Measurements from ENCODE around the gene TRPV4. TPM values are rescaled to one million over a fixed set of nuclear protein-coding genes. Genes with fewer than 3 reads are reported as not detected.

TRPV4 gene
- total RNA-seq, result 1 to 10 TPM in 2 of 4 donors, under 1 TPM in 1, not detected in 1; 0.39 to 1.6 (median 1.3) TPM

DNA sequence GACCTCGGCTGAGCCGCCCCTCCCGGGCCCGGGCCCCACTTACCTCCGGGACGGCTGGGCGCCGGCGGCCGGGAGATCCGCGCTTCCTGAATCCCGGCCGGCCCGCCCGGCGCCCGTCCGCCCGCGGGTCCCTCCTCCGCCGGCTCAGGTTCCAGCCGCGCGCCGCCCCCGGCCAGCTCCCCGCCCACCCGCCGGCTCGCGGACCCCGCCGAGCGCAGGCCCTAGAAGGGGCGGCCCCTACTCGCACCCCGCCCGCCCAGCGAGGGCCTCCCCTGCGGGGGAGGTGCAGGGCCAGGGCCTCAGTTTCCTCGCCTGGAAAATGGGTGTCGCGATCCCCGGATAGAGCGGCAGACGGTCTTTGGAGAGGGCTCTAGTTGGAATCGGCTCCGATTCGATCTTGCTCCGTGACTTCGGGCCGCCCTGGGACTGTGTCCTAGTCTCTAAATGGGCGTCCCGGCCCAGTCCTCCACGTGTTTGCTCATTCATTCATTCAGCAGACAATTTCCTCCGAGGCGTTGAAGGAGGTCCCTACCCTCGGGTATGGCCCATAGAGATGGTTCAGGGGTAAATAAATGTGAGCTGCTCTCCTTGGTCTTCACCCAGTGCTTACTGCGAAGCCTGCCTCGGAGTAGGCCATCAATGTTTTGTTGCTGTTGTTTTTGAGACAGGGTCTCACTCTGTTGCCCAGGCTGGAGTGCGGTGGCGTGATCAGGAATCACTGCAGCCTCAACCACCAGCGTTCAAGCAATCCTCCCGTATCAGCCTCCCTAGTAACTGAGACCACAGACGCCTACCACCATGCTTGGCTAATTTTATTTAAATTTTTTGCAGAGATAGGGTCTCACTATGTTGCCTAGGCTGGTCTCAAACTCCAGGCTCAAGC is at the start of gene TRPV4:
TSS of gene TRPV4 (minus strand) at position 92 of the 883 bp plus-strand sequence. CDS start 18,602 bp downstream, outside the sequence.
- TF ChIP-seq, protein P1, sequence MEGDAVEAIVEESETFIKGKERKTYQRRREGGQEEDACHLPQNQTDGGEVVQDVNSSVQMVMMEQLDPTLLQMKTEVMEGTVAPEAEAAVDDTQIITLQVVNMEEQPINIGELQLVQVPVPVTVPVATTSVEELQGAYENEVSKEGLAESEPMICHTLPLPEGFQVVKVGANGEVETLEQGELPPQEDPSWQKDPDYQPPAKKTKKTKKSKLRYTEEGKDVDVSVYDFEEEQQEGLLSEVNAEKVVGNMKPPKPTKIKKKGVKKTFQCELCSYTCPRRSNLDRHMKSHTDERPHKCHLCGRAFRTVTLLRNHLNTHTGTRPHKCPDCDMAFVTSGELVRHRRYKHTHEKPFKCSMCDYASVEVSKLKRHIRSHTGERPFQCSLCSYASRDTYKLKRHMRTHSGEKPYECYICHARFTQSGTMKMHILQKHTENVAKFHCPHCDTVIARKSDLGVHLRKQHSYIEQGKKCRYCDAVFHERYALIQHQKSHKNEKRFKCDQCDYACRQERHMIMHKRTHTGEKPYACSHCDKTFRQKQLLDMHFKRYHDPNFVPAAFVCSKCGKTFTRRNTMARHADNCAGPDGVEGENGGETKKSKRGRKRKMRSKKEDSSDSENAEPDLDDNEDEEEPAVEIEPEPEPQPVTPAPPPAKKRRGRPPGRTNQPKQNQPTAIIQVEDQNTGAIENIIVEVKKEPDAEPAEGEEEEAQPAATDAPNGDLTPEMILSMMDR (IDR thresholded peaks at IDR 0.05), result no peak
- peak in 1 of 2 donors; percentile 28 for TF ChIP-seq POLR2A (IDR thresholded peaks at IDR 0.05)
- Histone ChIP-seq H3K4me1 (peaks cover 7 to 8% of the 10 kb centered on the region in 2 donors), H3K36me3 (no peaks in the 10 kb centered on the region), H3K4me3 (replicated peaks in 1 of 3) (peak within 1 kb of the TSS in 1 of 3 donors; percentile 55), H3K27ac (no peak within 1 kb of the TSS), H3K27me3 (no peaks in the 10 kb centered on the region), H3K9me3 (no peaks in the 10 kb centered on the region)
- WGBS, 2 donors, result 33 to 35% methylated on average over 23 to 33 of the region's 67 CpGs
- intact Hi-C loops (cut with DNase I), result no loop called here
- peak; percentile 25 to 41 for DNase-seq

DNA sequence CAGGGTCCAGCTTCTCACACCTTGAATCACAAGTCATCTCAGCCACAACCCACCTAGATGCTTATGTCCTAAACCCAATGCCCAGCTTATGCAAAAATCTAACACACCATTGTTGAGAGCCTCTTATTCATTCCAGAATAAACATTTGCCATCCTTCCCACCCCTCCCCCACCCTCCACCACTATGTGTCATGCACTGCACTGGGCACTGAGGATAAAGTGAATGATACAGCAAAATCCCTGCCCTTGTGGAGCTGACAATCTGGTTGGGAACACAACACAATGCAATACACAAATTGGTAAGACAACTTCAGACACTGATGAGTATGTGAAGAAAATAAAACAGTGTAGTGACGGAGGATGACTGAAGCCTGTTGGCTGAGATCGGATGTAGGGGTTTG is 48.6 kb upstream of the TRPV4 start:
- intact Hi-C loops (cut with DNase I), result loop anchor here (5.0 kb wide), 1 partner anchor 74 kb away; no protein-coding TSS in a partner anchor
- Histone ChIP-seq H3K36me3 (no peaks in the 10 kb centered on the region), H3K27me3 (no peaks in the 10 kb centered on the region), H3K9me3 (no peaks in the 10 kb centered on the region), H3K4me3 (replicated peaks in 1 of 3) (no peak overlapping the region), H3K27ac (no peak overlapping the region), H3K4me1 (peaks cover 18 to 24% of the 10 kb centered on the region in 2 donors)
- DNase-seq, result no peak
- TF ChIP-seq POLR2A (IDR thresholded peaks at IDR 0.05), result no peak
- TF ChIP-seq, protein P1 (IDR thresholded peaks at IDR 0.05), result no peak
- 86 to 96% methylated on average over 2 of the region's 2 CpGs for WGBS, 2 donors

DNA sequence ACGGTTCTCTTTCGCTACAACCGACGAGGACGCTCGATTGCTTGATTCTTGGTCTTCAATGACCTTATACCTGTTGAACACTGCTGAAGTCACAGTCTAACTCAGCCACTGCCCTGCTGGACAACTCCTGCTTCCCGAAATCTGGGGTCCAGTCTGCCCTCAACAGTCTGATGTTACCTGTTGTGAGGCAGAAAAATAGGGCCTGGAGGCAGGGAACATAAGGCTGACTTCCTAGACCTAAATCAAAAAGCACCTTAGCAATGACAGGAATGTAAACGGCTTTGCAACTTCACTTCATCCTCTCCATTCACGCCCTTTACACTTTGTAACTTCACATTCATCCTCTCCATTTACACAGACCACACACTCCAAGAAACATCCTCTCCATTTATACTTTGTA is 47.7 kb upstream of the TRPV4 start:
- Histone ChIP-seq H3K4me3 (replicated peaks in 1 of 3) (peak overlapping the region in 2 of 3 donors; percentile 36 to 50), H3K4me1 (peaks cover 26 to 33% of the 10 kb centered on the region in 2 donors), H3K27me3 (no peaks in the 10 kb centered on the region), H3K9me3 (no peaks in the 10 kb centered on the region), H3K27ac (no peak overlapping the region), H3K36me3 (no peaks in the 10 kb centered on the region)
- intact Hi-C loops (cut with DNase I), result loop anchor here (5.0 kb wide), 1 partner anchor 74 kb away; no protein-coding TSS in a partner anchor
- no peak for TF ChIP-seq POLR2A (IDR thresholded peaks at IDR 0.05)
- TF ChIP-seq, protein P1 (IDR thresholded peaks at IDR 0.05), result no peak
- no peak for DNase-seq
- 8 to 10% methylated on average over 9 of the region's 9 CpGs for WGBS, 2 donors

DNA sequence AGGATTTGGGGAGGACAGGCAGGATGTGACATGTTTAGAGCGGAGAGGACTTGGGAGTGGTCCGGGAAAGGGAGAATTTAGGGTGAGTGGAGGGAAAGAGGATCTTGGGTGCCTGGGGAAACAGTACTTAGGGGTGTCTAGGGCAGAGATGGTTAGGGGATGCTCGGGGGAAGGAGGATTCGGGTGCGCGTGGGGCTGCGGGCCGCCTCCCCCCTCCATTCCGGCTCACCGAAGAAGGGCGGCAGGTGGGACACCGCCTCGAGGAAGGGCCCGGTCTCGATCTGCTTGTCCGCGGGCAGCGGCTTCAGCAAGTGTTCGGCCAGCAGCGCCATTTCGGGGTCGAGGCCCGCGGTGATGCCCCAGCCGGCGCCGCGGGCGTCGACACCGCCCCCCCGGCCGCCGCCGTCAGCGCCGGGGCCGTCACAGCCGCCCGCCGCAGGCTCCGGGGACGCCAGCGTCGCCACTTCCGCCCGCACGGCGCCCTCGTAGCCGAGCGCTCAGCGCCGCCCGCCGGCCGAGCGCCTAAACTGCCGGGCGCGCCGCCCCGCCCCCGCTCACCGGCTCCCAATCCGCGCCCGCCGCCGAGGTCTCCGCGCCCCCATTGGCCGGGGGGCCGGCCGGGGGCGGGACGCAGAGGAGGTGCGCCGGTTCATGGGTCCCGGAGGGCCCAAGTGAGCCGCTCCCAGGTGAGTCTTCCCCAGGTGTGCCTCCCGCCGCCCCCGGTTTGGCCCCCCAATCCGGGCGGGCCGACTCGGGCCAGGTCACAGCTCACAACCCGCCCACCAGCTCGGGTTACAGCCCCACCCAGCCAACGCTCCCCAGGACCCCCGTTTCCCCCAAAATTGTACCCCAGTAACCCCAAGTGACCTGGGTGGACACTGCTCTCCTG is 47.1 kb upstream of the TRPV4 start, which contains the start of gene GLTP:
TSS of gene GLTP (minus strand) at position 499 of the 889 bp plus-strand sequence. CDS start at position 332, 167 bp downstream.
- Histone ChIP-seq H3K9me3 (no peaks in the 10 kb centered on the region), H3K4me1 (peaks cover 33 to 39% of the 10 kb centered on the region in 2 donors), H3K27me3 (no peaks in the 10 kb centered on the region), H3K4me3 (replicated peaks in 1 of 3) (peak within 1 kb of the TSS; percentile 53 to 67 (median 61)), H3K36me3 (no peaks in the 10 kb centered on the region), H3K27ac (peak within 1 kb of the TSS in 2 of 3 donors; percentile 54 to 66)
- TF ChIP-seq, protein P1 (IDR thresholded peaks at IDR 0.05), result peak in 4 of 6 experiments; percentile 30 to 100 (median 96)
- peak in 1 of 2 donors; percentile 76 for TF ChIP-seq POLR2A (IDR thresholded peaks at IDR 0.05)
- intact Hi-C loops (cut with DNase I), result loop anchor here (5.0 kb wide), 1 partner anchor 73 kb away; no protein-coding TSS in a partner anchor
- 0 to 1% methylated on average over 15 to 16 of the region's 92 CpGs for WGBS, 2 donors
- DNase-seq, result peak; percentile 86 to 88
